HG02943 (cell line): ENCODE measurements around the gene LRMDA.
A peak's percentile ranks its signal among the peaks of the same experiment; 100 is the strongest.

Experiments used
- ATAC-seq: cut with Tn5 transposase; IDR thresholded peaks from one replicate; pipeline ENCODE4 v1.9.1; 2021; ENCODE audit warnings: mild to moderate bottlenecking, low read depth, moderate library complexity; ENCODE audit not compliant: unreplicated experiment

Gene LRMDA

DNA sequence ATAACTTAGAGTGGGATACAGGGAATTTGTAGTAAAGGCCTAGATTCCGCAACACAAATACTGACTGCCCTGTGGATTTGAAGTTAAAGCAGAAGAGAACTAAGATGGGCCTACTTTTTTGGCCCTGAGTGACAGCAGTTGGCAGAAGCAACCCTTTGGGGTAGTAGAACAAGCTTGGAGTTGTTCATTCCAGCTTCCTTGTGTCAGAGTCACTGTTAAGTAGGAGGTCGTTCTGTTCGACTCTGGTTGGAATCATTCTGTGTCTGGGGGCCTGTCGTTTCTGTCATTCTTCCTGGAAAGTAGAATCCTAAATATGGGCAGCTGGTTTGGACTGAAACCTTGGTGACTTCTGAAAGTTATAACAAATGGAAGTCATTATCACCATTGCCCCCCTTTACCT is 865.9 kb downstream of the LRMDA start:
- no peak for ATAC-seq

- ATAC-seq: no peak
These were observed 866.4 kb downstream of the LRMDA start for GRCh38 chr10:76297780-76298281.

DNA sequence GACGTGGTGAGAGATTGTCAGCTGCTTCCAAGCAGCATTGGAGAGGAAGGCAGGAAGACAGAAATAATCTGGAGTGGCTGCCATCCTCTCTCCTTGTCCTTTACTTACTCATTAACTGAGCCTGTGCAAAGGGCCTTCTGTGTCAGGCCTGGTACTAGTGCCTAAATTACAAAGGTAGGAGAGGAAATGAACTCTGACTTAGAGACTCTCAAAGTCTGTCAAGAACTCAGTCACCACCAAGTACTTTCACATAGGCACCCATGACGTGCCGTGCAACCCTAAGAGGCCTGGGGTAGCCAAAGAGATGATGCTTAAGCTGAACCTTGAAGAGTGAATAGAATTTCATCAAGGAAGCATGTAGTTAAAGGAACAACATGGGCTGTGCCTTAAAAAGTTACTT is 866.9 kb downstream of the LRMDA start:
- ATAC-seq: no peak

DNA sequence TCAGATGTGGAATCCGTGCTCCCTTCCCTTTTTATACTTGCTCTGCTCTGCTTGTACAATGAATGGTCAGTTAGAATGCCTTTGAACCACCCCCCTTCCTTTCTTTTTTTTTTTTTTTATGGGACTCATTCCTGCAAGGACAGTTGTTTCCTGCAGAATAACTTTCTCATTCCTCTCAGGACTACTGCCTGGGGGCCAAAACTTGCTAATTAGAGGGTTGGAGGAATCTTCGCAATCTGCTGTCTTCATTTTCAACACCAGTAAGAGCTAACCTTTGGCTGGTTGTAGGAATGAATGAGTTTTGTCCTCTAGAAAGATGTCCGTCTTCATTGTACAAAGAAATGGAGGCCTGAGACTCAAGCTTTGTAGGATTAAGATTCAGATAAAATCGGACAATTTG is 868.1 kb downstream of the LRMDA start:
- ATAC-seq: no peak

- ATAC-seq: no peak
These were observed 869.8 kb downstream of the LRMDA start for GRCh38 chr10:76301211-76301610.

GRCh38 chr10:76301950-76302349 is 870.5 kb downstream of the LRMDA start:
- ATAC-seq: no peak

GRCh38 chr10:76302481-76302880 is 871.1 kb downstream of the LRMDA start:
- no peak for ATAC-seq

GRCh38 chr10:76302961-76303630 is 871.7 kb downstream of the LRMDA start:
- ATAC-seq: no peak

- ATAC-seq: no peak
These were observed 872.4 kb downstream of the LRMDA start for GRCh38 chr10:76303682-76304316.

DNA sequence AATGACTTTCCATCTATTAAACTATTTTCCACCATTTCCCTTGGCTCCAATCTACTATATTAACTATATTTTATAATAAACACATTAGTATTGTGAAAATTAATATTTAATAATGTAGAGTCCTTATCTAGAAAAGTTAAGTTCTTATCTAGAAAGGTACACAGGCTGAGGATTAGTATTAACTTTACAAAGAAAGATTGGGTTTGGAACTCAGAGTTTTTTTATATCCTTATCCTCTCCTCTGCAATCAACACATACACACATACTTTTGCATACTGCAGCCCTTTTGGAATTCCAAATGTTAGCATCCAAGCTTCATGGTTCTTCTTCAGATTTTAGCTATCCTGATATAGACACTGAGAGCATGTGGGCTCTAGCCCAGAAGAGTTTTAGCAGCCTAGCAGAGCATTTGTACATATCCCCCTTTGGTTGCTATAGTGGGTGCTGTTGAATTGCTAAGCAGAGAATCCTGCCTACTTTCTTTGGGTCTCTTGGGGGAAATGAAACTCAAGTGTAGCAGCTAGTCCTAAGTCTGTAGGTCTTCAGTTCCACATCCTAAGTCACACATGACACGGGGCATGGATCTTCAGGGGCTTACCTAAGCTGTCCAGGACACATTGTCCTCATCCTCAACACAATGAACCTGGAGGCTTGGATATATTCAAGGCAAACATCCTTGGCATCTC is 874.6 kb downstream of the LRMDA start:
- ATAC-seq: no peak

- ATAC-seq: no peak
These were observed 875.4 kb downstream of the LRMDA start for GRCh38 chr10:76306856-76307255.

- no peak for ATAC-seq
These were observed 877.6 kb downstream of the LRMDA start for GRCh38 chr10:76309070-76309469.

DNA sequence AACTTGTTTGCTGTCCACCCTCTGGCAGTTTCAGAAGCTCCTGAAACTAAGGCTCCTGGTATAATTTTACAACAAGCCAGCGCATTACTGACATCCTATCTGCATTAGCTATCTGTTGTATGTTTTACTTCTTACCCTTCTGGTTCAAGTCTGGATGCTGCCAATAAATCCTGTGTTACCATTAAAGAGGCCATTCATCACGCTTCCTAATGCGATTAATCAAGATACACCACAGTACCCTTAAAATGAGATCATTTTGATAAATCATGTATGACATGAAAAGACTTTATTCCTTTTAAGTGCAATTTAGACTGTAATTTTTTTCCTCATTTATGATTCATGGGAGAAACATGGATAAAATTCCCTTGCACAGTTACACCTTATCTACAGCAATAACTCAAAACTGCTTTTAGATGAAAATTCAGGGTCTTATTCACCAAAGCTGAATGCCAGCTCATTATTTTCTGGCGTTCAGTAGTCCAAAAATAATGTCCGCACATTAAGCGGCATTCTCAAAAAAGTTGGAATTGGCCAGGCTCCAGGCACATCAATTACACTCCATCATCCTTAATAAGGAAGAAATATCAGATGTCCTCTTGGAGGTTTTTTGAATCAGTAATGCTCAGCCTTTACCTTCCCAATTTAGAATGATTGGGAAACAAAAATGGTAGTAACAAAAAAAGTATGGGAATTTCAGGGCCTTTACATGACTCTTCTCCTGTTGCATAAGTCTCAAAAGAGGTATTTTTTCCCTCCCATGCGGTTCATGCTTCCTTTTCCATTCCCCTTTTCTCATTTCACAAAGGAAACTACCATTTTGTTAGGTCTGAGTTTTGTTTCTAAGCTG is 878.5 kb downstream of the LRMDA start:
- no peak for ATAC-seq

DNA sequence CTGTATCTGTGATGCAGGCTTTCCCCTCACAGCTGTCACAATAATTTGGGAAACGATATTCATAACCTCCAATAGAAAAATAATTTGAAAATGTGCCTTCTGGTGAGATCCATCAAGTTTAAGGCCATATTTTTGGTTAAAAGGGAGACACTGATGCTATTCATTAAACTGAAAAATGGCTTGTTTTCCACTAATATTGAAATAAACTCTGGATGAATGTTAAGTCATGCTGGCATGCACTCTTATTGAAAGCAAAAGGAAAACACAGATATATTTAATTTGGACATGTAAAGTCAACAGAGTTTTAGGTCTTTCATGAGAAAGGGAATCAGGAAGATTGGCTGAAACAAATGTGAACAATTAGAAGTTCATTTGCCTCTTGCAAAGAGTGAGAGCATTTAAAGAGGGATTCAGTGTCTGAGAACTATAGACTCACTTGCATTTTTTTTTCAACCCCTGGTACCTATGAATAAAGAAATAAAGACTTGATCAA is 879.2 kb downstream of the LRMDA start:
- ATAC-seq: no peak

GRCh38 chr10:76311752-76312636 is 880.6 kb downstream of the LRMDA start:
- ATAC-seq: peak; percentile 89

DNA sequence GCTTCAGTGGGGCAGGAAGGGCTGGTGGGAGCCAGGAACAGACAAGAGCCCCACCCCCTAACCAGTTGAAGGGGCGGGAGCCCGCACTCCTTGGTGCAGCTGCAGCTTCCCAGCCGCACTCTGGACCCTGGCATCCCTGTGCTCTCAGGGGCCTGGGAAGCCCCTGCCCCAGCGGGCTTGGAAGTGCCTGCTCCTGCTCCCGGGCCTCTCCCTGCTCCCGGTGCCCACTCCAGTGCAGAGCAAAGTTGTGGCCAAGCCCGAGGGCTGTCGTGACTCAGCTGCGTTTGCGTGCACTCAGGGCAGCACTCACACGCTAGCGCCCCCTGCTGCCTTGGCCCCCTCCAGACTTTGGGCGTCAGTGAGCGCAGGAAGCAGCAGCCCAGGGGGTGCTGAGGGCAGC is 883.8 kb downstream of the LRMDA start:
- ATAC-seq: no peak

GRCh38 chr10:76316234-76316633 is 884.8 kb downstream of the LRMDA start:
- ATAC-seq: no peak

DNA sequence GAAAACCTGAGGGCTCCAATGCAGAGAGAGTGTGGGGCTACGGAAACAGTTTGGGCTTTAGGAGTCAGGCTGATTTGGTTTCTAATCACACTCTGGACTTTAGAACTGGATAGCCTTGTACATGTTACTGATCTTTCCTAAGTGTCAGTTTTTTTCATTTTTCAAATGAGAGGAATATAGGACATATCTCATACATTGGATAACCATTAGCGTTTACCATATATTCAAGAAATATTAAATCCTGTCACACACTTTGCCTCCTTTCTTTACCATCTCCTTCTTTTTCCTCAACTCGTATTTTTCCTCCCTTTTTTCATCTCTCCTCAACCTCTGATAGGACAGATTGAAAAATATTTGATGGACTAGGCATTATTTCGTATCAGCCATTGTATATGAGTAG is 885.7 kb downstream of the LRMDA start:
- no peak for ATAC-seq

GRCh38 chr10:76318211-76318610 is 886.8 kb downstream of the LRMDA start:
- no peak for ATAC-seq

DNA sequence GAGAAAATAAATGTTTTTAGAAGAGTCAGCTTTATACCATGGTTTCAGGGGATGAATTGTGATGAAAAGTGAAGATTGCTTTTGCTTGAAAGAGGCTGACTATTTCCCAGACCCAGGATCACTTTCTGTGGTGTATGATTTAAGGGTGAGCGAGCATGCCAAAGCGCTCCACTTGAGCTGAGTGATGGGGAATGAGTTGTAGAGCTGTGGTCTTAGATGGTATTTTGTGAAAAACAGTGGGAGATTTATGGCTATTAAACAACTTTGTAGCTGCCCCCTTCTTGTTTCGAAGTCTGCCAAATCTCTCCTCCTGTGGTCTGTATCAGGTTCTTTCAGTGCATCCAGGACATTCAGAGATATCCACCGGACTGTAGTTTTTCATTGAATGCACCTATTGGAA is 888.2 kb downstream of the LRMDA start:
- ATAC-seq: no peak
